NCI-H82 (cell line): ENCODE results near the gene GCNT1.

Experiments
- DNase-seq: peaks from one replicate; lab custom pipeline; 2025; lab: John Stamatoyannopoulos, UW

GCNT1 gene

DNA sequence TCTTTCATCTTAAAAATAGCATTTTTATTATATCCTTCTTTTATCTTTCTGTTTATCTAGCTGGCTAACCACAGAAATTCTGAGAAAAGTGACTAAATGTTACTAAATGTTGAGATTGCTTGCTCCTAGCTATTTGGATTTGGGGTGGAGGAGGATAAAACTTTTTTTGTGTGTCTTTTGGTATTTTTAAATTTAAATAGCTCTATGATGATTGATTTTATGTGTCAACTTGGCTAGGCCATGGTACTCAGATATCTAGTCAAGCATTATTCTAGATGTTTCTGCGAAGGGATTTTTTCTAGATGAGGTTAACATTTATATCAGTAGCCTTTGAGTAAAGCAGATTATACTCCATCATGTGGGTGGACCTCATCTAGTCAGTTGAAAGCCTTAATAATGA lies 75.0 kb downstream of the GCNT1 start:
- no peak for DNase-seq

DNA sequence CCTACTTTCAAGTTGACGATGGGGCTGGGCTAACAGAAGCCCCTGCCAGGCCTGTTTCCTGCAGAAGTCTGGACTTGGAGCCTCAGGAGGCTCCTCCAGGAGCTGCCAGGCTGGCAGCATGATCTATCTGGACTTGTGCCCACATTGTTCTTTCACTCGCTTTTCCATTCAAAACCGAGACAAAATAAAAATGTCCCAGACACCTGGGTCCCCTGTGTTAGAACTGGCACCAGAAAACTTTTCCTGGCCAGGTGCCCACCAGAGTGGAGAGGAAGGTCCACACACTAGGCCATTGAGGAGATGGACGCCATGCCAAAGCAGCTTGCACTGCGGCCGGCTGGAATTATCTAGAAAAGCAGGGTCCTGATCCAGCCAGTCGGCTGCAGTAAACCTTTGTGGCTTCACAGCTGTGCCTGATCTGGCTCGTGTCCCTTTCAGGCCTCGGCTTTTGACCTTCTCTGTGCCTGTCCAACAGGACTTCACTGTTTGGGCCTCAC lies 78.2 kb downstream of the GCNT1 start:
- DNase-seq: no peak

- no peak for DNase-seq
Observed at GRCh38 chr9:76539180-76539579, 80.2 kb downstream of the GCNT1 start.

- DNase-seq: peak; percentile 80
Observed at GRCh38 chr9:76542360-76542759, 83.4 kb downstream of the GCNT1 start.

GRCh38 chr9:76545191-76545590 lies 86.2 kb downstream of the GCNT1 start:
- no peak for DNase-seq

DNA sequence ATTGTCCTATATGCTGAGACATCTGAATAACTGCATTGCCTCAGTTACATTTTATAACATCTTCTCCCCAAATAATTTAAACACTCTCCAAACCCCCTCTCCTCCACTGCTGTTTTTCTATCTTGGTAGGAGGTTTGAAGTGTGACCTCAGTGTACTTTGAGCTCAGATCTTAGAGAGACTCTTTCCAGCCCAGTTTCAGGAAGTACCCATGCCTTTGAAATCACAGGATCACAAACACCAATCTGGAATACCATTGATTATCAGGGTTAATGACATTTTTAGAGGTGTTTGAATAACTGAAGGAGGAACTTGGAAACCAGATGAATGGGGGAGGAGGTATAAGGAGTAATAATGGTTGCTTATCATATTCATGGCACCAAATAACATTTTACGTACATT lies 93.2 kb downstream of the GCNT1 start:
- DNase-seq: no peak

GRCh38 chr9:76552751-76553455 lies 93.9 kb downstream of the GCNT1 start:
- DNase-seq: no peak

DNA sequence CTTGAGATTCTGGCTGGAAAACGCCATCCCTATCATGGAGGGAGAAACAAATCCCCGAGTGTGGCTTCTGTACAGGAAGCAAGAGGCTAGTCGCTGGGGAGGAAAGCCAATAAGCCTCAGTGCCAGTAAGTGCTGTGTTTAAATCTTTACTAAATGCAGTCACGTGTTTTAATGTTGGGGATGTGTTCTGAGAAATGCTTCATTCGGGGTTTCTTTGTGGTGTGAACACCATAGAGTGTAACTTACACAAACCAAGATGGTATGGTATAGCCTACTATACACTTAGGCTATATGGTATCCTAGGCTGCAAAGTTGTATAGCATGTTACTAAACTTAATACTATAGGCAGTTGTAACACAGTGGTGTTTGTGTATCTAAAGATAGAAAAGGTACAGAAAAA lies 94.7 kb downstream of the GCNT1 start:
- DNase-seq: no peak
